Bronchial epithelial cell (primary cell): Measurements from ENCODE around the gene RAB28. TPM values are rescaled to one million over a fixed set of nuclear protein-coding genes. Genes with fewer than 3 reads are reported as not detected.

Experiments
- DNase-seq: peaks from one replicate; pipeline ENCODE4 v3.0.0-alpha.2; 2010; ENCODE audit warnings: low read depth
- FAIRE-seq: peaks from 2 replicates; lab custom pipeline; 2011; peaks lifted over from hg19 to GRCh38; lab: Jason Lieb, UNC
- H3K27me3 ChIP-seq: 2 replicates; pipeline ENCODE4 v1.5.1; 2011; ENCODE audit warnings: low read length; ENCODE audit not compliant: control insufficient read depth, insufficient read depth
- H3K36me3 ChIP-seq: 2 replicates; pipeline ENCODE4 v1.5.1; 2011; ENCODE audit warnings: low read length; ENCODE audit not compliant: control insufficient read depth, insufficient read depth
- H3K4me3 ChIP-seq: 2 replicates; pipeline ENCODE4 v1.5.1; 2011; ENCODE audit warnings: mild to moderate bottlenecking, low read depth, low read length, control low read depth
- CTCF ChIP-seq: IDR thresholded peaks from 2 replicates; pipeline ENCODE4 v1.5.1; 2011; ENCODE audit warnings: mild to moderate bottlenecking, moderate library complexity, low read length, control low read depth, inconsistent platforms; ENCODE audit not compliant: insufficient read depth, severe bottlenecking
- total RNA-seq: library from RNA; depleted of rRNA; stranded (reverse); fragments of >200 nt; gene quantifications from 2 replicates; pipeline ENCODE4 v1.2.1, GENCODE V29; 2014

RAB28 gene
- total RNA-seq, 1 donor from 2014 or later, result 14.0 TPM

DNA sequence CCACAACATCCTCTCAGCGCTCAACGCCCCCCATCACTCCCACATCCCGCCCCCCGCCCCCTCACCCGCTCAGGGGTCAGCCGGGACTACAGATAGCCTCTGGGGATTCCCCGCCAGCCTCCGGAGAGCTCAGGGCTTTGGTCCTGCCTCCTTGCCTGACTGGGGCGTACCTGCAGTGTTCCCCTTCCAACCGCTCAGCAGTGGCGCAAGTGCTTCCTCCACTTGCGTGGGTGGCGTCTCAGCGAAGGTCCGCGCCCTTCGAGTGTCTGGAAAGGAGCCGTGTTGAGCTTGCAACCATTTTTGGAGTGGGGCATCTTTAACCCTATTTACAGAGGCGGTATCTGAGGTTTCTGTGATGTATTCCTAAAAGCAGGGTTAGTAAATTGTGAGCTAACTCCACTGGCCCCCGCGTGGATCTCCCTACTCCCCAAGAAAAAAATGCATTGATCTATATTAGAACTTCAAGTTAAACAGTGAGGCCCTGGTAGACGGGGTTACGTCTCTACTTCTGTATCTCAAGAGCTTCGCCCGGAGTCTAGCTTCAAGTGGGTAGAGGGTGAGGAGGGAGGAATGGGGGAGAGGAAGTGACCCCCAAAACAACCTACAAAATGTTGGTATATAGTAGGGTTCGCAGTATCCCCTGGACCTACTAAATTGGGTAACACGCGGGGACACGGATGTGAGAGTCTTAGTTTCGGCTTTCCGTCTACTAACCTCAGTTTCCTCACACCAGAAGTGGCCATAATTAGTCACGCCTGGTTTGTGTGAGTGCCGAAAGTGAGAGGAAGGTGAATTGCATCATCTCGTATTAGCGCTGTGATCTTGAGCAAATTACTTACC, 44.1 kb upstream of the RAB28 start:
- TF ChIP-seq CTCF, result no peak
- H3K36me3 ChIP-seq, result no peaks in the 10 kb centered on the region
- no peak overlapping the region for H3K4me3 ChIP-seq
- peaks cover 89% of the 10 kb centered on the region for H3K27me3 ChIP-seq
- FAIRE-seq (no peak), DNase-seq (peak; percentile 55)

GRCh38 chr4:13527192-13527980, 43.2 kb upstream of the RAB28 start:
- Histone ChIP-seq H3K27me3 (peaks cover 91% of the 10 kb centered on the region), H3K36me3 (no peaks in the 10 kb centered on the region), H3K4me3 (no peak overlapping the region)
- DNase-seq, result no peak
- TF ChIP-seq CTCF, result no peak
- no peak for FAIRE-seq

GRCh38 chr4:13526658-13527057, 42.5 kb upstream of the RAB28 start:
- Histone ChIP-seq H3K36me3 (no peaks in the 10 kb centered on the region), H3K27me3 (peaks cover 91% of the 10 kb centered on the region), H3K4me3 (no peak overlapping the region)
- FAIRE-seq, result no peak
- DNase-seq, result no peak
- TF ChIP-seq CTCF, result no peak

- Histone ChIP-seq H3K4me3 (no peak overlapping the region), H3K36me3 (no peaks in the 10 kb centered on the region), H3K27me3 (peaks cover 88% of the 10 kb centered on the region)
- FAIRE-seq (no peak), DNase-seq (no peak)
- TF ChIP-seq CTCF, result no peak
These were observed 41.6 kb upstream of the RAB28 start for GRCh38 chr4:13525606-13526281.

DNA sequence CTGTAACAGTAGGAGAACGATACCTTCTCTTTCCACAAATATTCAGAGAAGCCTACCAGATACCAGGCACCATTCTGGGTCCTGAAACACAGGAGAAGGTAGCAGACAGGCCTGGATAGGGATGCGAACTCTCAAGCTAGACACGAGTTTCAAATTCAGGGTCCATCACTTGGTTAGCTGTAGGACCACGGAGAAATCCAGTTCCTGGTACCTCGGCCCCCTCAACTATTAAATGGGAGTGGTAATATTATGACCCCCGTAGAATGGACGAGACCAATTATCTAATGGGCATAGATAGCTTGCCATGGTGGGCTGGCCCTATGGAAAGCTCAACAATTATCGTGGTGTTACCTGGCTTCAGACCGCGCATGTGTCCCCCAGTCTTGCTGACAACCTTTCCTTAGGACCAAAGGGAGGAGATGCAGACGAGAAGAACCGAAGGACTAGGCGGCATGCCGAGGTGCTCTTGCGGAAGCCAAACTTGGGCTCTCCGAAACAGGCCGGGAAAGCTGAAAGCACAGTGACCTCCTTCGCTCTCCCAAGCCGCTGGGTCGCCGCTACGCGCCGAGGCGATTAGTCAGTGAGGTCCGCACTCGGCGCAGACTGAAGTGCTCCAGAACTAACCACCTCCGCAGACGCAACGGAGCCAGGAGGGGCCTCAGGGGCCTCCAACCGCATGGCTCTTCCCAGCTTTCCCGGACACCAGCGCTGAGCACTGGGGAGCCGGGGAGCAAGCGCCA, 40.5 kb upstream of the RAB28 start:
- no peak for TF ChIP-seq CTCF
- H3K4me3 ChIP-seq, result no peak overlapping the region
- FAIRE-seq (no peak), DNase-seq (no peak)
- H3K36me3 ChIP-seq, result no peaks in the 10 kb centered on the region
- H3K27me3 ChIP-seq, result peaks cover 77% of the 10 kb centered on the region
